SIG-M5 treated with dmso at 0.1 percent for 504 hours (cell line): ENCODE measurements around the gene OR52J3.
"Not testable (repeated sequence)": the region's sequence is repeated elsewhere in the genome, so short reads cannot be mapped to it uniquely, and the experiment has no call there.

Experiments
- DNase-seq: peaks from one replicate; lab custom pipeline; 2025; ENCODE audit not compliant: unreplicated experiment; lab: John Stamatoyannopoulos, UW

Gene OR52J3

DNA sequence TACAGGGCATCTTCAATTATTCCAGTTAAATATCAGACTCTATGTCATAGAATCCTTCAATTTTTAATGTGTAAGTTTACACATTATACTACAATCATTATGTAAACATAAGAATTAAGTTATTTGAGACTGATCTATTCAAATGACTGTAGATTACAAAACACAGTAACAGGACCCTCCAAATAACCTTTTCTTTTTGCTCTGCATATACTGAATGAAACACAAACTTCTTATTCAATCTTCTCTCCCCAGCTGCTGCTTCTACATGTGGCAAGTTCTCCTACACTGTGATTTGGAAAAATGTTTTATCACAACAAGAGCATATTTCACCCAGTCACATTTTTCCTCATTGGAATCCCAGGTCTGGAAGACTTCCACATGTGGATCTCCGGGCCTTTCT lies at the start of gene OR52J3:
Gene OR52J3 (plus strand): TSS at position 301 of the 400 bp plus-strand sequence. CDS start 0 bp downstream, at position 301.
- no peak for DNase-seq

DNA sequence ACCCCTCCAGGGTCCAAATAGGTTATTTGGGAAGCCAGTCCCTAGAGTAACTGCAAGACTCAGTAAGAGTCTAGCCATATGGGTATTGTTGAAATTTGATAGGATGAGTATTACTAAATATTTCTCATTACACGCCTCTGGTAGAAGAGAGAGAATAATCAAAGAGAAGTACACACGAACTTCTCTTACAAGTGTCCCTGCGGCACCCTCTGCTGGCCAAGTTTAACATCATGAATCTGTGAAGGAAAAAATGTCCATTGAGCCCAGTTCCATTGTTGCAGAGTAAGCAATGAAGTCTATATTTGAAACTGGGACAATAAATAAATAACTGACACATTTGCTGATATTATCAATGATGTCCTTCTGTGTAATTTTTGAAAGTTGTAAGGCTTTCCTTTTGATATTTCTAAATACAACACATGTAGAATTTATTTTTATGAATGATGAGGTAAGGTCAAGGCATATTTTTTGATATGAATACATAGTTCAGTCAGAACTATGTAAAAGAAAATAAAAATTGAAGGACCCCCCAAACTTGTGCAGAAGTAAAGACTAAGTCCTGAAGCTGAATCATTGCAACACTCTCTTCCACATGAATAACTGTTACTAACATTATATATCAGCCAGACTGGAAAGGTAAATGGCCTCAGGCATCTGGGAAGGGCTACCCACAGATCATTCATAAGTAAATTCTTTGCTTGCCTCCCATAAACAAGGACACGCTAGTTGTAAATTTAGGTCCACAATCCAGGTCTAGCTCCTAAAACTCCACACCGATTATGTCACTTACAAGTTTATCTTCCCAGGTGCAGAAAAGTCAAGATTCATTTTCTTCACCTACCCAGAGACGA lies 41.7 kb upstream of the OR52J3 start:
- DNase-seq: peak; percentile 5

GRCh38 chr11:5007561-5007960 lies 38.8 kb upstream of the OR52J3 start:
- DNase-seq: no peak

GRCh38 chr11:5011254-5011653 lies 35.1 kb upstream of the OR52J3 start:
- DNase-seq: no peak

DNA sequence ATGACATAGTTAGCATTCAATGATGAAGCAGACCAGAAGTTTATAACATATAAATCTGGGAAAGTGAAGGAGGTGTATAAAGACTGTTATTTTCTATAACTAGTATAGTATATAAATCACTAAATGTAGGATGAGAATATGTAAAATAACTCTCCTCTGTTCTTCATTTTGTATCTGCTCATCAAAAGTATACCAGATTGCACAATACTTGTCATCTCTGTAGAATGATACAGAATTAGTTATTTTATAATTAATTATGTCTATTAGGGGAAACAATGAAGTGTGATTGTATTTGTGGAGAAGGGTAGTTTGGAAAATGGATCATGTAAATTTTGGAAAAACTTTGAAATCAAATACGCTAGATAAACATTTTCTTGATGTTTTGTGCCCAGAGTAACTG lies 33.3 kb upstream of the OR52J3 start:
- DNase-seq: no peak

DNA sequence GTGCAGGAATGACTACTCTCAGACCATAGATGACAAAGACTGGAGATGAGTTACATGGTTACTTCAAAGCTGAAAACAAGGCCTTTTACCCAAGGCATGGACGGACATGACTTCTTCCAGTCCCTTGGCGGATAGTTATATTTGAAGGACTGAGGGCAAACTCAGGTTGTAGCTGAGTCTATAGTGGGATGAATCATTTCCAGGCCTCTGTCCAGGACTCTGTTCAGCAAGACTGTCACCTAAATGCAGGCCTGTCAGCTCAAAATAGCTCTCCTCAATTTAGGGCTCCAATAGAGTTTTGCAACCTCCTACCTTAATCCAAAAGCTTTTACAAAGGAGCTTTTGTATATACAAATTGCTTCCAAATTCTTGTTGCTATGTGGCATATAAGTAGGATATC lies 24.3 kb upstream of the OR52J3 start:
- DNase-seq: no peak

- no peak for DNase-seq
Observed at GRCh38 chr11:5036669-5037068, 9.7 kb upstream of the OR52J3 start.

- DNase-seq: no peak
Observed at GRCh38 chr11:5037926-5038325, 8.4 kb upstream of the OR52J3 start.

DNA sequence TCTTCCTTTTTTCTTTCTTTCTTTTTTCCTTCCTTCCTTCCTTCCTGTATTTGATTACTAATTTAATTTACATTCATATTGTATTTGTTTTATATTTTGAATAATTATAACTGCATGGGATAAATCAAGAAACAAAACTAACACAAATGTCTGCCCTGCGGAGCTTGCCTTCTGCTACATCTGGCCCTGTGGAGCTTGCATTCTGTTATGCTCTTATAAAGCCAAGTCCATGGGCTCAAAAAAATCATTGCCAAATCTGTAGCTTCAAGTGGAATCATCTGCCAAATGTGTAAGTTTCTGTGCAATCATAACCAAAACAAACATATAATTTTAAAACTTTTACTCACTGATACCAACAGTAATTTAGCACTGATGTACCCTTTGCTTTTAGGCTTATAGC lies 8.0 kb upstream of the OR52J3 start:
- DNase-seq: no peak

DNA sequence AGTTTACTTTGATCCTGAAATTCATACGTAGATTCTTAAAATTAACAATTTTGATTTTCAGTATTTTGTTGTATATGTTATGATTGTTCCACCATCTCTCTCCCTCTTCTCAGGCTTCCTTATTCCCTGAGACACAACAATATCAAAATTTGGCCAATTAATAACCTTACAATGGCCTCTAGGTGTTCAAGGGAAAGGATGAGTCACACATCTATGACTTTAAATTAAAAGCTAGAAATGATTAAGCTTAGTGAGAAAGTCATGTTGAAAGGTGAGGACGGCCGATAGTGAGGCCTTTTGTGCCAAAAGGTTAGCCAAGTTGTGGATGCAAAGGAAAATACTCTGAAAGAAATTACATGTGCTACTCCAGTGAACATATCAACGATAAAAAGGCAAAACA lies 5.5 kb upstream of the OR52J3 start:
- no peak for DNase-seq

- DNase-seq: no peak
Observed at GRCh38 chr11:5042091-5042490, 4.2 kb upstream of the OR52J3 start.

GRCh38 chr11:5043380-5043779 lies 2.9 kb upstream of the OR52J3 start:
- peak; percentile 28 for DNase-seq

GRCh38 chr11:5046754-5047330 lies 516 bp downstream of the OR52J3 start:
- no peak for DNase-seq

DNA sequence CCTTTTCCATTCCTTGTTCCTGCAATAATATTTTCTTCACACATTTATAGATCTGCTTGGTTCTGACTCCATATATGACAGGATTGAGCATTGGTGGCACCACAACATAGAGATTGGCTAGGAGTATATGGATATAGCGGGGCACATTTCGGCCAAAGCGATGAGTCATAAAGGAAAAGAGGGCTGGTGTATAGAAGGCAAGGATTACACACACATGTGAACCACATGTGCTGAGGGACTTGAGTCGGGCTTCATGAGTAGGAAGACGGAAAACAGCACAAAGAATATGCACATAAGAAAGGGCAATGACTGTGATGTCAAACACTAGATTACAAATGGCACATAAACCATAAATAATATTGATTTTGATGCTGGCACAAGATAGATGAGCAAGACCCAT lies 12.4 kb downstream of the OR52J3 start:
- not testable (repeated sequence) for DNase-seq

DNA sequence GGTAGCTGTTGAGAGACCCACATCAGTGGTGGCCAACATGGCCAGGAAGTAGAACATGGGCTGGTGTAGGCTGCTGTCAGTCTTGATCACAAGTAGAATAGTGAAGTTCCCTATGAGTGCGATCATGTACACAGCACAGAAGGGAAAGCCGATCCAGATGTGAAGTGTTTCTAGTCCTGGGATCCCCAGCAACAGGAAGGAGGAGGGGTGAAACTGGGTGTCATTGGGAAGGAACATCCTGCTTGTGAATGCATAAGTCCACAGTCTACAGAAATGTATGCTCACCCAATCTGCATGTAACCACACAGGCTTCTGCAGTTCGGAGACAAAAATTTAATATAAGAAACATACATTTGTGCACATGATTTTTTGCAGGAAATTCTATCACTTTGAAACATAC lies 13.1 kb downstream of the OR52J3 start, which contains the start of gene OR52E2:
Gene OR52E2 (minus strand): TSS at position 237 of the 400 bp plus-strand sequence. CDS start 0 bp downstream, at position 237.
- DNase-seq: no peak

DNA sequence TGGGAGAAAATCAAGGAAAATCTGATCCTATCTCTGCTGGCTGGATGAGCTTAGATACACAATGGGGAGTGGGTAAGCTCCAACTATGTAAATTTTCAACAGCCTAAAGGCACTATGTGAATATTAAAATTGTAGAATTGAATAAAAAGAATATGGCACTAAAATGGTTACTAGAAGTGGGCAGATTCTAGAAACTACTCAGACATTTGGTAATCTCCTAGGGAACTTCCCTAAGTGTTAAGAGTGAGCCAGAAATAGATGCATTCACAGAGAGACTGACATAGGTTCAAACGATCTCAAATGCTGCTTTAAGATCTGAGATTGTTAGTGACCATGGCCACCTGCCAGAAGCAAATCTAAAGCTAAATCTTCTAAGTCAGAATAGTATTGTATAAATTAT lies 18.7 kb downstream of the OR52J3 start:
- DNase-seq: no peak

- no peak for DNase-seq
Observed at GRCh38 chr11:5069272-5069671, 22.9 kb downstream of the OR52J3 start, which contains the start of gene OR52E1. TSS of gene OR52E1 (plus strand) at chr11:5069572.

- no peak for DNase-seq
Observed at GRCh38 chr11:5071799-5072198, 25.5 kb downstream of the OR52J3 start.

DNA sequence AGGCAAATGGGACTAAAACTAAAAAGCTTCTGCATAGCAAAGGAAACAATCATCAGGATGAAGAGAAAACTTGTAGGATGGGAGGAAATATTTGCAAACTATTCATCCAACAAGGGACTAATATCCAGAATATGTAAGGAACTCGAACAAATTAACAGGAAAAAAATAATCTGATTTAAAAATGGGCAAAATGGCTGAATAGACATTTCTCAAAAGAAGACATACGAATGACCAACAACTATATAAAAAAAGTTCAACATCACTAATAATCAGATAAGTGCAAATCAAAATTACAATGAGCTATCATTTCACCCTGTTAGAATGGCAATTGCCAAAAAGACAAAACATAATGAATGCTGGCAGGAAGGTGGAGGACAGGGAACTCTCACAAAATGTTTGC lies 35.1 kb downstream of the OR52J3 start:
- DNase-seq: no peak

- no peak for DNase-seq
Observed at GRCh38 chr11:5083602-5084001, 37.3 kb downstream of the OR52J3 start.

DNA sequence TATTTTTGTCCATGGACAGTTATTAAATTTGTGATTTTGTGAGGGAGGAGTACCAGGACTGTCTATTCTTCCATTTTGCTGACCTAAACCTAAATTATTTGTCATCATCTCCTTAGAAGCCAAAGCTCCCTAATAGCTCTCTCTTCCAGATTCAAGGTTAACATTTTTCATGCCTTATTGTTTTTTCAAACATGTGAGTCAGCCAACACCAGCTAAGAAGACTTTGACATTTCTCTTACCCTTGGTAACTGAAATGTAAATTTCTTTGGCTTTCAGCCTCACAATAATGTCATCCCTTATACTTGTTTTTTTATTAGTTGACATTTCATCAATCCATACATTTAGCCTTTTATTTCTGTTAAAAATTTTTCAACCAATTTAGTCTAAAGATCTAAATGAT lies 42.2 kb downstream of the OR52J3 start:
- DNase-seq: no peak

DNA sequence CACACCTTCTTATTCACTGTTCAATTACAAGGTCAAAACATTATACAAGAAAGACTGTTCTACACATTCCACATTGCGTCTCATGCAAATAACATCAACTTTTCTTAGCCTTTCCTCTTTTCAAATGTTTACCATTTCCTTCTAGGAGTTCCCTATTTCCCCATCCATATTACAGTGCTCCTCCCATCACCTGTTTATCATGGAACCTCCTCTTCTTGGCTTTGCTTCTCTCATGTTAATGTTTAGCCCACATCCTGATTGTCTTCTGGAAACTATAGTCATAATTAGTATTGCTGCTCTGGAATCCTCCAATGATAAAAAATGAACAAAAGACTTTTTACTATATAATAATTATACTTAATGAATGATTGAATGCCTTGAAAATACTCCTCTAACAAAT lies 44.3 kb downstream of the OR52J3 start:
- DNase-seq: no peak
